ENCODE results near the gene SKA2.

- TF ChIP-seq, protein P1, sequence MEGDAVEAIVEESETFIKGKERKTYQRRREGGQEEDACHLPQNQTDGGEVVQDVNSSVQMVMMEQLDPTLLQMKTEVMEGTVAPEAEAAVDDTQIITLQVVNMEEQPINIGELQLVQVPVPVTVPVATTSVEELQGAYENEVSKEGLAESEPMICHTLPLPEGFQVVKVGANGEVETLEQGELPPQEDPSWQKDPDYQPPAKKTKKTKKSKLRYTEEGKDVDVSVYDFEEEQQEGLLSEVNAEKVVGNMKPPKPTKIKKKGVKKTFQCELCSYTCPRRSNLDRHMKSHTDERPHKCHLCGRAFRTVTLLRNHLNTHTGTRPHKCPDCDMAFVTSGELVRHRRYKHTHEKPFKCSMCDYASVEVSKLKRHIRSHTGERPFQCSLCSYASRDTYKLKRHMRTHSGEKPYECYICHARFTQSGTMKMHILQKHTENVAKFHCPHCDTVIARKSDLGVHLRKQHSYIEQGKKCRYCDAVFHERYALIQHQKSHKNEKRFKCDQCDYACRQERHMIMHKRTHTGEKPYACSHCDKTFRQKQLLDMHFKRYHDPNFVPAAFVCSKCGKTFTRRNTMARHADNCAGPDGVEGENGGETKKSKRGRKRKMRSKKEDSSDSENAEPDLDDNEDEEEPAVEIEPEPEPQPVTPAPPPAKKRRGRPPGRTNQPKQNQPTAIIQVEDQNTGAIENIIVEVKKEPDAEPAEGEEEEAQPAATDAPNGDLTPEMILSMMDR (IDR thresholded peaks at IDR 0.05), result peak in 3 of 6 experiments; percentile 12 to 30 (median 16)
- TF ChIP-seq POLR2A (IDR thresholded peaks at IDR 0.05), result peak; percentile 71 to 76
Observed at GRCh38 chr17:59106463-59107305, 48.3 kb downstream of the SKA2 start, which contains the start of gene TRIM37.

Data from Peyer's patch (tissue), 4 donors.